G401.6 (cell line): ENCODE measurements around the gene TRAPPC2L.
"Not testable (repeated sequence)": the region's sequence is repeated elsewhere in the genome, so short reads cannot be mapped to it uniquely, and the experiment has no call there.

ENCODE experiments used
- FAIRE-seq: peaks from 2 replicates; lab custom pipeline; 2012; peaks lifted over from hg19 to GRCh38; lab: Jason Lieb, UNC

Gene TRAPPC2L

DNA sequence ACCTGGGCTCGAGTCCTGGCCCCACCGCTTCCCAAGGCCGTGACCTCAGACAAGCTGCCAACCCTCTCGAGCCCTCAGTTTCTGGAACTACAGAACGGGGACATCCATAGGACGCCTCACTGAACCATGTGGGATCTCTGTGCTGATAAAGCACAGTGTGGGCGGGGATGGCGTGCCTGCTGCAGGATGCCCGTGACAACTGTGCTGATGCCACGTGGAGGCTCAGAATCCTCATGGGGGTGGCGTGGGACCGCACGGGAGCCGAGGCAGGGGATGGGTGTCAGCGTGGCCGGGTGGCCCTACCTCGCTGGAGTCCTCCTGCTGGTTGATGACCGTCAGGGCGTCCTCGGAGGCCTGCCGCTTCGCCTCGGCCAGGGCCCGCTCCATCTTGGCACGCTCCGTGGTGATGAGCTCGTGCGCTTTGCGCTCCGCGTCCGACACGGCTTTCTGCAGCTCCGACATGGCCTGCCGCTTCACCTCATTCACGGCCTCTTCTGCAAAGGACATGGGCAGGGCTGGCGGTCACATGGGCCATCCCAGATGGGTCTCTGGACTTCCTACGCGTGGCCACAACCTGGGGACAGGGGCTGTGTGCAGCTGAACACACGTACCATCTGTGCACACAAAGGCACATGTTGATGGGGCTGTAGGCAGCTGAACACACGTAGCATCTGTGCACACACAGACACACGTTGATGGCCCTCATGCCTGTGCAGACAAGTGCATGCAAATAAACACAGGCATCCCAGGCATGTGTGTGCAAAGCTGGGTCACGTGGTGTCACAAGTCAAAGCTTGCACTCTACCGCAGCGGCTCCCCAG is 22.2 kb downstream of the TRAPPC2L start:
- no peak for FAIRE-seq

- FAIRE-seq = no peak
Observed at GRCh38 chr16:88879788-88880055, 22.8 kb downstream of the TRAPPC2L start.

- FAIRE-seq = no peak
Observed at GRCh38 chr16:88880226-88881006, 23.5 kb downstream of the TRAPPC2L start.

DNA sequence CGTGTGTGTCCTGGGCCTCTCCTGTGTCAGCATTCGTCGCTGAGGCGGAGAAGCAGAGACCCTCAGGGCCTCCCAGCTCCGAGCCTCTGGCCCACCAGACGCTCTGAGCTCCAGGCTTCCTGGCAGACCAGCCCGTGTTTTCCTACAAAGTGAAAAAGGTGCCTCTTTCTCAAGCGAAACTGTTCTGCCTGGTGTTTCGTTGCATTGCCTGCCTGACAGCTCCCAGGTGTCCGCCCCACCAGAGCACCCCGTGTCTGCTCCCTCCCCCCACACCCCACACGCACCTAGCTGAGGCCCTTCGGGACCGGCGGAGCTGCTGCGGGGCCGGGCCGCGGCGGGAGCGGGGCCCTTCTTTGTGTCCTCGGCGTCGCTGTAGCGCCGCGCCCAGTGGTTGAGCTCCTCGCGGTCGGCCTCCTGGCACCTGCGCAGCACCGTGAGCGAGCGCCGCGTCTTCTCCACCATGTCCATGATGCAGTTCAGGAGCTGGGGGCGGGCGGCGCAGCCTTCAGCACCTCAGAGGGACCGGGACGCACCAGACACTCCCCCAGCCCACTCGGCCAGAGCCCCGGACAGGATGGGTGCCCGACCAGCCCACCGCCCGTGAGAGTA is 24.2 kb downstream of the TRAPPC2L start:
- FAIRE-seq = no peak

DNA sequence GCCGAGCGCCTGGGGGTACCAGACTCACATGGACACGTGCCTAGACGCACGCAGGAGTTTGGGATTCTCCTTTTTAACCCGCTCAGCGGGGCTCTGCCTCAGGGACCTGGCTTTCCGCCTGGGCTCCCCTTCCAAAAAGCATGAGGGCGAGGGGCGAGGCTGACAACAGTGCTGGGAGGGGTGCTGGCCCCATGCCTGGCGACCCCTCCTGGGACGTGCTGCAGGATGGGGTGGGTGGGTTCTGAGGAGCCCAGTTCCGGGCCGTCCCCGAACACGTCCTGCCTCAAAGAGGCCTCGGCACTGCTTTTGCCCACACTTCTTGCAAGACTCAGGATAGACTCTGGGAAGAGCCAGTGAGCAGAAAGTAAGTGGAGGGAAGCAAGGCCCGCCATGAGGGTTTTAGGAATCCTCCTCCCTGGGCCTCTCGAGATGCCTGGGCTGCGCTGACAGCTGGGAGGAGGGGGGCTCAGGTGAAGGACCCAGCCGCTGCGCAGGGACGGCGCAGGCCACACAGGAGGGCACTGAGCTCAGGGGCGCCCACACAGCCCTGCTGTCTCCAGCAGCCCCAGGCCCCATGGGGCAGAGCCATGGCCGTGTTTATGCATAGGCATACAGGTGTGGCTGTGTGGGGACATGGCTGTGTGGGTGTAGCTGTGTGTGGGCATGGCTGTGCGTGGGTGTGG is 24.9 kb downstream of the TRAPPC2L start:
- no peak for FAIRE-seq

GRCh38 chr16:88882358-88883030 is 25.6 kb downstream of the TRAPPC2L start:
- no peak for FAIRE-seq

- no peak for FAIRE-seq
Observed at GRCh38 chr16:88883117-88883895, 26.4 kb downstream of the TRAPPC2L start.

DNA sequence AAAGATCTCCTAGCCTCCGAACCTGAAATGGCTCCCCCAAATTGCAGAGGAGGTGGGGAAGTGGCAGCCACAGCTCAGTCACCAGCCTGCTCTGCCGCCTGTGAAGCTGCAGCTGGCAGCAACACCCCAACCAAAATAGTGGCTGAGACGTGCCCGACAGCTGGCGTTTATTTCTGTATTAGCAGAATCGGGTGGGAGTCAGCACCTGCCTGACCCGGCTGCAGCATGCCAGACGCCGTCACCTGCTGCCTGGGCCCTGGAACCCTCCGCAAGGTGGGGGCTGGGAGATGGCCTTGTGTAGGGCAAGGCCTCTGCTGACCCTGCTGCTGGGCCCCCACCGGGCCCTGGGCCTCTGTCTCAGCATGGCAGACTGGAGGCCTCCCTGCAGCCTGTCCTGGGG is 27.0 kb downstream of the TRAPPC2L start:
- no peak for FAIRE-seq

DNA sequence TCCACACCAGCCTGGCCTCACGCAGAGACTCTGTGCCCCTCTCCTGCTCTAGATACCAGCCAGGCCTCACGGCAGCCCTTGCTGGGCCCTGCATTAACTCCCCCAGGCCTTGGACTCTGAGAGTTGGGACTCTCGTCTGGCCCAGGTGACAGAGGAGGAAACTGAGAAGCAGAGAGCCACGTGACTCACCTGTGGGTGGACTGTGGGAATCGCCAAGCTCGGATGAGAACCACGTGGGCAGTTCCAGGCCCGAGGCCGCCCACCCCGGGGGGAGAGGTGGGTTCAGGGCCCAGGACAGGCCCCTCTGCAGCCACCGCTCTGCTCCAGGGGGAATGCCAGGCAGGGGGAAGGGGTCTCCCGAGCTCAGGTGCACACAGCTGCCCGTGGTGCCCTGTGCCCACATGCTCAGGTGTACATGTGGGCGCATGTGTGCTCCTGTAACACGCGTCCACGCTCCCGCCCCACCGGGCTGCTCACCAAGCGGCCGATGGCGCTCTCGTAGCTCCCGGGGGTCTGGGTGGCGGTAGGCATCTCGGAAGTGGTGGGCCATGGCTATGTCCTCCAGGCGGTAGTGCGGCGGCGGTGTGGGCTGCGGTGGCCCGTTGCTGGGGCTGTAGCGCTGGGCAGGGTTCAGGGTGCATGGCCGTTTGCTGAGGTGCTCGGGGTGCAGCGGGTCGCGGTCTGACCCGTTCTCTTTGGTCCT is 27.8 kb downstream of the TRAPPC2L start:
- FAIRE-seq = no peak

DNA sequence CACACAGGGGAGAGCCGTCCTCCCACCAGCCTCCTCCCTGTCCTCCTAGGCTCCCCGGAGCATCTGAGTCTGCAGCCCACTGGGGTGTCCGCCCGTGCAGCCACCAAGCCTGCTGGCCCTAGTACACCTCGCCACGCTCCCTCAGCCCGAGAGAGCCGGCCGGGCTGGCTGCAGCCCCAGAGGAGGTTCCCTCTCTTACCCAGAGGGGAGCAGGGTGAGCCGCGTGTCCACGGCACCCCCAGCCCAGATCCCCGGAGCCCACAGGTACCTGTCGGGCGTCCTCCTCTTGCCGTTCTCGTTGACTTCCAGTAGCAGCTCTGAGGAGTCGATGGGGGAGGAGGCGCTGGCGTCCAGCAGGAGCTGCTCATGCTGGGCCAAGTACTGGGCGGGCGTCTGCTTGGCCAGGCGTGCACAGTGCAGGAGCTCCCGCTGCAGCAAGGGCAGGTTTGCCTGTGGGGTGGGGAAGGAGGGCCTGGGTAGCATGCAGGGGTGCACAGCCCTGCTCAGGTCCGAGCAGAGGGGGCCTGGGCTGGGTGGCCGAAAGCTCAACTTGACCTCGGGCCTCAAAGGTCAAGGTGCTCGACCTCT is 28.9 kb downstream of the TRAPPC2L start:
- no peak for FAIRE-seq

DNA sequence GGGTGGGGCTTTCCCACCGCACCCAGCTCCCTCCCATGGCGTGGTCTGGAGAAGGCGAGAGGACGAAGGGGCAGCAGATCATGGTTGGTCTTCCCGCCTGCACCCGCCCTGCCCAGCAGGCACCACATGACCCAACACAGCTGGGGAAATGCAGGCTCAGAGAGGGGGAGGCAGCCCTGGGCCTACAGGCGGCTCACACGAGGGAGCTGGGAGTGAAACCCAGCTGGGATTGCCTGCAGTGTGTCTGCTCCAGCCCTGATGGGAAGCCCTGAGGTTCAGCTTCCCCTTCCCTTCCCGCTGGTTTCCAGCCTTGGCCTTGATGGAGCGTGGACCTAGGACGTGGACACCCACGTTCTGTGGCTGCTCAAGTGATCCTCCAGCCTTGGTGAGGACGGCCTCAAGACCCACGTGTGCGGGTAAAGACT is 29.5 kb downstream of the TRAPPC2L start:
- no peak for FAIRE-seq

DNA sequence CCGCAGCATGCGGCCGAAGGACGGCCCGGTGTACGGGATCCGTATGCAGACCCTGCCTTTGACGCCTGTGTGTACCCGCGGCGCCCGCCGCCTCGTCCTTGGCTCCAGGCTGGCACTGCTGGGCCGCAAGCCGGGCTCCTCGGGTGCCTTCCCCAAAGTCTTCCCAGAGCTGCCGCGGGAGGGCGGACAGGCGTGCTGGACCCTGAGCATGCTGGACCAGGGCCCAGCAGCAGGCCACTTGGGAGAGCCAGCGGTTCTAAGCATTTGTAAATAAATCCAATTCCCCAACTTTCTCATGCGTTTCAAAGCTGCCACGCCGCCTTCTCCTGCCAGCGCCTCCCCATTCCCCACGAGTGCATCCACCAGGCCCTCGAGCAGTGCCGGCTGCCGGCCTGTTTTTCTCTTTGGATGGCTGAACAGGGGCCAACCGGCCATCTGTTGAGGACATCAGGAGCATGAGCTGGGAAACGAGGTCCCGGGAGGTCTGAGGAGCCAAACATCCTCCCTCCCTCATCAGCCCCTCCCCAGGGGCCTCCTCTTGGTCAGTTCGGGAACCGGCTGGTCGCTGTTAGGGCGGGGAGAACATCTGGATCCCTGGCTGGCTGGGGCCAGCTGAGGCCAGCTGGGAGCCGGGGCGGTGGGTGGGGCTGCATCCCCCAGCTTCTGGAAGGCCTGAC is 30.1 kb downstream of the TRAPPC2L start:
- FAIRE-seq = no peak

DNA sequence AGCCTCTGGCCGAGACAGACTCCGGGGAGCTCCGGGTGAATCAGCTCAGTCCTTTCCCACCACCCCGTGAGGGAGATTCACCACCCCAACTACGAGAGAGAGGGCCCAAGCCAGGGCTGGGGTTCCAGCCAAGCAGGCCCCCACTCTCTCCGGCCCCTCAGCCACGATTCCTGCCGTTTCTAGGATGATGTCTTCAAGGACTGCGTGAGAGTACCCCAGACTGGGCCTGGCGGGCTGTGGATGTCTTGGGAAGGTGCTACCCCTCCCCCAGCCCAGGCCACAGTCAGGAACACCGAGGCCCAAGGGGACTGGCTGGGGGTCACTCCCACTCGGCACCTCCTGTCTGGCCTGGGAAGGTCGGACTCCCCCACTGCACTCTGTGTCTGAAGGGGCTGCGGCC is 31.1 kb downstream of the TRAPPC2L start:
- no peak for FAIRE-seq

DNA sequence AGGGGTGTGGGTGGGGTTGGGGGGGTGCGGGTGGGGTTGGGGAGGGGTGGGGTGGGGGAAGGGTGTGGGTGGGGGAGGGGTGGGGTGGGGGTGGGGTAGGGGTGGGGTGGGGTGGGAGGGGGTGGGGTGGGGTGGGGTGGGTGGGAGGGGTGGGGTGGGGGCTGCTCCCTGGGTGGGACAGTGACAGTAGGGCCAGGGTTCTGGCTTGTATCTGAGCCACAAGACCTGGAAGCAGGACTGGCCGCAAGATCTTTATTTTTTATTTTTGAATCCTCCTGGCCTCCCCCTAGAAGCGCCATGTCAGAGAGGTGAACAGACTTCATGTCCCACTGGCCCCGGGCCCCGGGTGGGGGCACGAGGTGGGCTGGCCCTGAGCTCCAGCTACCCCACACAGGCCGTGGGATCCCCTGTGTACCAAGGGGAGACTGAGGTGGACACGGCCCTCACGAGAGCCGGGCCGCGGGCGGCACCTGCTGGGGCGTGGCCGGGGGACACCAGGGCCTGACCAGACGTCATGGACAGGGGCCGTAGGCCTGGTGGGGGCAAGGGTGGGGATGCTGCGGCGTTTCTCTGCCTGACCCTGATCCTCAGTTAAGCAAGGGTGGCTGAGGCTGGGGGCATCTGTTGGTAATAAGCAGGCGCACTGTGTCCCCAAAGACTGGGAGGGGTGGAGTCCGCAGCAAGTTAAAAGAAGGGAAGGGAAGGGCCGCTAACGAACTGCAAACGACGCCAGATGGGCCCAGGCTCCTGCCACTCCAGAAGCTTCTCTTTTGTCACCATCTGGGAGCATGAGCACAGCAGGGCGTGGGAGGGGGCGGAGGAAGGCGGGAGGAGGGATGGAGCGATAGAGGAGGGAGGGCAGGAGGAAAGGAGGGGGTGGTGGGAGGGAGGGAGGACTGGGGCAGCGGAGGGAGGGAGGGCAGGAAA is 31.8 kb downstream of the TRAPPC2L start:
- FAIRE-seq = no peak

DNA sequence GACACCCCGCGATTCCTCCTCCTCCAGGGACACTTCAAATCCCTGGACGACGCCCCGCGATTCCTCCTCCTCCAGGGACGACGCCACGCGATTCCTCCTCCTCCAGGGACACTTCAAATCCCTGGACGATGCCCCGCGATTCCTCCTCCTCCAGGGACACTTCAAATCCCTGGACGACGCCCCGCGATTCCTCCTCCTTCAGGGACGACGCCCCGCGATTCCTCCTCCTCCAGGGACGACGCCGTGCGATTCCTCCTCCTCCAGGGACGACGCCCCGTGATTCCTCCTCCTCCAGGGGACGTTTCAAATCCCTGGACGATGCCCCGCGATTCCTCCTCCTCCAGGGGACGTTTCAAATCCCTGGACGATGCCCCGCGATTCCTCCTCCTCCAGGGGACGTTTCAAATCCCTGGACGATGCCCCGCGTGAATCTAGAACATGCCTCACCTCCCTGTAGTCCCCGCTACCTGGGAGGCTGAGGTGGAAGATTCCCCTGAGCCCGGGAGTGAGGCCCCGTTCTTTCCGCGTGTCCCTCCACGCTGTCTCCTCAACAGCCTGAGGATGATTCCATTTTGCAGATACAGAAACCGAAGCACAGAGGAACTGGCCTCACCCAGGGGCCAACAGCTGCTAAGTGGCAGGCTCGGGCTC is 32.9 kb downstream of the TRAPPC2L start:
- not testable (repeated sequence) for FAIRE-seq

DNA sequence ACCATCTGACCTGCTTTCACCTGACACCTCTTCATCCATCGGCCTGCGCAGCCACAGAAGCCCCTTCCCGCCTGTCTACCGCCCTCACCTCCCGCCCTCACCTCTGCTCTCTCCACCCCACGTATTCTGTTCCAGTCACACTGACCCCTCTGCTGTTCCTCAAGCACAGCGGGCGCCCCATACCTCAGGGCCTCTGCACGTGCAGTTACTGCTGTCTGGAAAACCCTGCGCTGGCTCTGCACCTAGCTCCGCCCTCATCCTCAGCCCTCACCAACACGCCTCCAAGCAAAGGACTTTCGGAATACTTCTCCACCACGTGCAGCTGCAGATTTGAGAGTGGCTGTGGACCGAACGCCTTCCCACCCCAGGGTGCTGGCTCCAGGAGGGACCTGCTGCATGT is 34.2 kb downstream of the TRAPPC2L start:
- no peak for FAIRE-seq

DNA sequence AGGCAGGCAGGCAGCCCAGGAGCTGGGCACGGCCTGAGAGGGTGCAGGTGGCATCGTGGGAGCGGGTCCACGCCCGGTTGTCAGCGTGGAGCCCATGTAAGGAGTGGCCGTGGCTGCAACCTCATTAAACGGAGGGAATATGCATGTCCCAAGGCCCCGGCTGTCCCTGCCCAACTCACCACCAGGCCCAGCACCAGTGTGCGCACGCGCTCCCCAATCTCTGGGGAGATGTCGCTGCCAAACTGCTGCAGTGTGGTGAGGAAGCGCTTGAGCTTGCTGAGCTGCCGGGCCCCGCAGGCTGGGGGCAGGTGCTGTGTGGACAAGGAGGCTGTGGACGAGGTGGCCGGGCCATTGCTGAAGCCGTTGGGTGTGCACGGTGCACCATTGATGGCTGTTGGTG is 35.1 kb downstream of the TRAPPC2L start:
- FAIRE-seq = no peak
